Mucosa of gallbladder (tissue), 1 donor: ENCODE results near the gene SLX9. TPM values are rescaled to one million over a fixed set of nuclear protein-coding genes. Genes with fewer than 3 reads are reported as not detected.

Experiments used
- DNase-seq: peaks from one replicate; pipeline ENCODE4 v3.0.0-alpha.2; 2020; ENCODE audit warnings: low spot score
- total RNA-seq: library from RNA; stranded (reverse); gene quantifications from one replicate; pipeline ENCODE4 v1.2.1, GENCODE V29; 2021
- donor health status: DM: no; HTN: no; CAD: no.

SLX9 gene
- total RNA-seq, 1 donor from 2014 or later, result 34.6 TPM

- no peak for DNase-seq
Measured at GRCh38 chr21:44929799-44930542, 9.9 kb upstream of the SLX9 start.

DNA sequence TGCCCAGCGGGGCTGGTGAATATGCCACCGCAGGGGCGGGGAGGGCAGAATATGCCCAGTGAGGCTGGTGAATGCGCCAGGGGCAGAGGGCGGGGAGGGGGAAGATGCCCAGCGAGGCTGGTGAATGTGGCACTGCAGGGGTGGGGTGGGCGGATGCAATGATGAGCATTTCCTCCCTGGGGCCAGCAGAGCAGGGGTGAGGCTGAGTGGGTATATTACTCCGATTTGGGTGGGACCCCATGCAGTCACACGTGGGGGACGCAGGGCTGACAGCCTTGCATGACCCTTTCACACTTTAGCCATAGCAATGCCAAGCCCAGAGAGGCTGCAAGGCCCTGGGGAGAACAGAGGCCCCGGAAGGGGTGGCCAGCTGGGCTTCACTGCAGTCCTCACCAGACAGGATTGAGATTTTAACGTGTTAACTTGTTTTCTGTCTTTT, 9.3 kb upstream of the SLX9 start:
- DNase-seq, result no peak

- DNase-seq, result no peak
Measured at GRCh38 chr21:44931137-44931500, 8.7 kb upstream of the SLX9 start.

GRCh38 chr21:44931501-44932407, 8.1 kb upstream of the SLX9 start:
- no peak for DNase-seq

DNA sequence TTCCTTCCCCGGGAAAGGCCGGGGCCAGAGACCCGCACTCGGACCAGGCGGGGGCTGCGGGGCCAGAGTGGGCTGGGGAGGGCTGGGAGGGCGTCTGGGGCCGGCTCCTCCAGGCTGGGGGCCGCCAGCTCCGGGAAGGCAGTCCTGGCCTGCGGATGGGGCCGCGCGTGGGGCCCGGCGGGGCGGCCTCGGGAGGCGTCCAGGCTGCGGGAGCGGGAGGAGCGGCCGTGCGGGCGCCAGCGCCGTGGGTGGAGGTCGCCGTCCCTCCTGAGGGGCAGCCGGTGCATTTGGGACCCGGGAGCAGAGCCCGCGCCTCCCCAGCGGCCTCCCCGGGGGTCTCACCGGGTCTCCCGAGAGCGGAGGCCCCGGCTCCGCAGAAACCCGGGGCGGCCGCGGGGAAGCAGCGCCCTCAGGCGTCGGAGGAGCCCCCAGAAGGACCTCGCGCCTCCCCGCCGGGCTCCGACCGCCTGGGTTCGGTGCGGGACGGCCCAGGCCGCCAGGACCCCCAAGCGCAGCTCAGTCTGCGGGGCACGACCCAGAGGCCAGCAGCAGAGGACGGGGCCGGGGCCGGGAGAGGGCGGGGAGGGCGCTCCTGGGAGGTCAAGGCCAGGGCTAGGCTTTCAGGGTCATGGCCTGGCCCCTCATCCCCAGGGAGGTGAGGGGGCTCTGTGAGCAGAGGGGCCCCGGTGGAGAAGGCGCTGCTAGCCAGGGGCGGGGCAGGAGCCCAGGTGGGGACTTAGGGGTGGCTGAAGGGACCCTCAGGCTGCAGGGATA, 7.2 kb upstream of the SLX9 start:
- no peak for DNase-seq

DNA sequence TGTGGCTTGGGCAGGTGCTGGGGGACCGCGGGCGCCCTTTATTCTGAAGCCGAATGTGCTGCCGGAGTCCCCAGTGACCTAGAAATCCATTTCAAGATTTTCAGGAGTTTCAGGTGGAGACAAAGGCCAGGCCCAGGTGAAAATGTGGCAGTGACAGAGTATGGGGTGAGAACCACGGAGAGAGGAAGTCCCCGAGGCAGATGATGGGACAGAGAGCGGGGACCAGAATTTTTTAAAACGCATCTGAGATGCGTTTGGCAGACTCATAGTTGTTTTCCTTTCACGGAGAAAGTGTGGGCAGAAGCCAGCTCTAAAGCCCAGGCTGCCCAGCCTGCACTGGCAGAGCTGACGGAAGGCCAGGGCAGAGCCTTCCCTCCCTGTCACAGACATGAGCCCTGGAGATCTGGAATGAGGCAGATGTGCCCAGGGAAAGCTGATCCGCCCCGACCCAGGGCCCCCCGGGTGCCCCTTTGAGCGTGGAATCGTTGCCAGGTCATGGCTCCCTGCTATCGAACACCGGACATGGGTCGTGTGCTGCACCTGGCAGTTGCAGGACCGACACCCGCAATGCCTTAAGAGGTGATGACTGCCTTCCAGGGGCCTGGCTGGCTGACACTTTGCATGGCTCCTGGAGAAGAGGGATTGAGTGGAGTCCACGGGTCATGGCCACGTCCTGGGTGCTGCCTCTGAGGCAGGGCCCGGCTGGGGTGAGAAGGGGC, 6.5 kb upstream of the SLX9 start:
- DNase-seq, result no peak

GRCh38 chr21:44933918-44934260, 5.9 kb upstream of the SLX9 start:
- DNase-seq, result no peak

DNA sequence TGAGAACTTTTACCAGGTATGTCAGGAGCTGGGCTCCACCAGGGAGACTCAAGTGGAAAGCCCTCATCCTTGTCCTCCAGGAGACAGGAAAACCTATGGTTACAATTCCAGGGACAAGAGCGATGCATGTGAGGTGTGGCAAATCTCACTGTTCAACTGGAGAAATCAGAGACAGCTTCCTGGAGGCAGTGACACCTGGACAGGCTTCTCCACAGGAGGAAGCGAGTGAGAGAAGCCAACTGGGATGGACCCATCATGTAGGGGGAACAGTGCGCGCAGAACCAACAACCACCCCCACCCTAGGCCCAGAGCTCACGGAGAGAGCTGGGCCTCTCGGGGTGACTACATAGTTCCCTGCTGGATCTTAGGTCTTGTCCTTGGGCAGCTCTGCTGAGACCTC, 5.6 kb upstream of the SLX9 start:
- no peak for DNase-seq

DNA sequence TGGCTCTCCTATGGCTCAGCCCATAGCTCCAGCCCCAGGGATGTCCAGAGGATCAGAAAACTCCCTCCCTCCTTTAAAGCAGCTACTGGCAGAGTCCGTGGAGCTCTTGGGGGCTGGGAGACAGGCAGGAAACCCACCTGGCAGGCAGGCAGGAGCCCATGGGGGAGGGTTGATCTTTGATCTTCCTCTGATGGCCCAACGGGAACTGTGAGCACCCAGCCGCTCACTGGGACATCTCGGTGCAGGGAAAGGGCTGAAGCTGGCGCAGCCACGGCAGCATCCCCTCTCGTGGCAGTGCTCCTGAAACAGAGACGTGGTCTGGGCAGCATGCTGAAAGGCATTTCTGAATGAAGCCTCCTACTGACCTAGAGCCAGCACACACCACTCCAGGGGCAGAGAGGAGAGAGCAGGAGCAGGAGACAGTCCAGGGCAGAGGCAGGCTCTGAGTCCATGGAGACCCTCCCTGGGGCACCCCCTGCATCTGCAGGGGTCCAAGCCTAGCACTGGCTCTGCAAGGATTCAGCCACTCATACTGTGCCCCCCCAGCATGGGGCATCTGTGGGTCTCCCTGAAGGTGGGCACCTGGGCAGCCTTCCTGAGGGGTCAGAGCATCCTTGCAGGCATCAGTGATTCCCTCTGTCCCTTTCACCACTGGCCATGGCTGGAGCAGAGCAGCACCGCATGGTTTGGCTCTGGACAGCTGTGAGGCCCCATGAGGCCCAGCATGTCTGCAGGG, 4.9 kb upstream of the SLX9 start:
- DNase-seq, result no peak

DNA sequence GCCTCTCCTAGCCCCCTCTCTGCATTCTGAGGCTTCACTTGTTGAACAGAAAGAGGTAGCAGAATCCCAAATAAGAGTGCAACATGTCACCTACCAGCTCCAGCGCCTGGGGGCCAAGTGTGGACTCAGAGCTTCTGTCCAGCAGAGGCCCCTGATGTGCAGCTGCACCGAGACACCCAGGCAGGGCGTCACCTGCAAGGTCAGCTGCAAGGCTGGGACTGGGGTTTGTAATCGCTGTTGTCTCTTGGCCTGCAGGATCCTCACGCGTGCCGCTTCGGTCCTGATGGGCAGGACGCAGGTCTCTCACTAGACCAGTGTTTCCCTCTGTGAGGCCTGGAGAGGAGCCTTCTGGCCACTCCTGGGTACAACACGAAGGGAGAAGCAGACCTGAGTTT, 4.3 kb upstream of the SLX9 start:
- no peak for DNase-seq

DNA sequence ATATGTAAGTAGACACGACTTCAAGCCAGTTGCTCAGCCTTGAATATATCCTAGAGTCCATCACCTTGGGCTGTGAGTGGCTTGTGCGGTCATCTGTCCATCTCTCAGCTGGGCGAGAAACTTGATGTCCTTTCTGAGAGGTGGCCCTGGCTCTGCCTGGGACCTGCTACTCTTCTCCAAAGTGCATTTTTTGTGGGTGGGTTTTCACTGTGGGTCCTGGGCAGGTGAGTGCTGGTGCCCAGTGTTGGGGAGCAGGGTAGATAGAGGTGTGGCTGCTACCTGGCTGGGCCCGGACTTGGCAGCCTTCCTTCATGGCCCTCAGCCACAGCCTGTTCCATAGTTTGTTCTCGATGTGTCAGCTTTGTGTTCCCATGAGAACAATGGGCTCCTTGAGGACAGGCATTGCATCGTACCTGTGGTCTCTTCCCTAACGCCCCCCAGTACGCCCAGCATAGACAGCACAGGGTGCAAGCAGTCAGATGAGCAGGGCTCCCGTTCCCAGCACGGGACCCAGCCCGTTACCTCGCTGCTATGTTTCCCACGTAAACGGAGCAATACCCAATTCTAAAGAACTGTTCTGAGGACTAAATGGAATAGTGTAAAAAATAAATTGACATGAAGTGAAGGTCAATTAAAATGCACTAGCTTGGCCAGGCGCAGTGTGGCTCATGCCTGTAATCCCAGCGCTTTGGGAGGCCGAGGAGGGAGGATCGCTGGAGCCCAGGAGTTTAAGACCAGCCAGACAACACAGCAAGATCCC, 877 bp upstream of the SLX9 start:
- no peak for DNase-seq

DNA sequence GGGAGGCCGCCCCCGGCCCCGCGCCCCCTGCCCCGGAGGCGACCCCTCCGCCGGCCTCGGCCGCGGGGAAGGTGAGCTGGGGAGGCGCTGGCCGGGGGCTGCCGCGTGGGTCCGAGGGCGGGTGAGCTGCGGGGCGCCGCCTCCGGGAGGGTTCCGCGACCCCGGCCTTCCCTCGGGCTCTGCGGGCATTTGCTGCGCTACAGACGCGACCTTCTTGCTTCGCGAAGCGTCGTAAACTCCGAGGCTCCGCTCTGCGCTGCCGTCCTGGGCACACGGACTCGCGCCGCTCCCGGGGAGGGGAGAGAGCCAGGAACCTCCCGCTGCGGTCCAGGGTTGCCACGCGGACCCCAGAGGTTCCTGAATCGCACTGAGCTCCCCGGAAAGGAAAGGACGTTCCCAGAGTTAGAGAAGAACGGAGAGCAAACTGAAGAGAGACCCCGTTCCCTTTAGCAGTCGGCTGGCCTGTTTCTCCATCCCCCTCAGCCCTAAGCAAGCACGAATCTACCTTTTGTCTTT, 345 bp downstream of the SLX9 start:
- no peak for DNase-seq

GRCh38 chr21:44941567-44941966, 1.7 kb downstream of the SLX9 start:
- DNase-seq, result no peak

- DNase-seq, result no peak
Measured at GRCh38 chr21:44942566-44942965, 2.7 kb downstream of the SLX9 start.

DNA sequence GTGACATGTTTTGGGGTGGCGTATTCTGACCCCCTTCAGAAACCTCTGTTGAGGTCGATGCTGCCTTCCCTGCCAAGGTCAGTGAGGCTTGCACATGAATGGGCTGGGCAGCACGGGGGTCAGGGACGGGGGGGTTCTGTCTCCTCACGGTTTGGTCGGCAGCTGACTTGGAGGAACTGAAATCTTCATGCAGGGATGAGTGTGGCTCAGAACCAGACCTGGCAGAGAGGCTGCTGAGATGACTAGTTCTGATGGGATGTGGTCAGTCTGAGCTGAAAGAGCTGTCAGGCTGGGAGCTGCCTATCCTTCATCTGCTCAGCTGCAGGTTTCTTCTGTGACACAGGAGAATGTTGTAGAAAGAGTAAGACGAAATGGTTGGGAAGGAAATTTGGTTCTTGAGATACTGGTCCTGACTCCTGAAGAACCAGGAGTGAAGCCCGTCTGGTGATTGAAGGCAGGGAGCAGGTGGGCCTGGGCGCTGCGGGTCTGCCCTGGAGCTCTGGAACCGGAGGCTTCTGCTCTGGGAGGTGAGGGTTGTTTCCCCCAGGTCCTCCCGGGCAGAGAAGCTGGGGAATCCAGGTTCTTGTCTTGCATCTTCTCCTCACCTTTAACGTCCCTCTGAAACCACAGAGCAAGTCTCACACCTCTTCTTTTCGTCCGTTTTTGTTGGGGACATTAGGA, 3.3 kb downstream of the SLX9 start:
- DNase-seq, result no peak

- DNase-seq, result no peak
Measured at GRCh38 chr21:44943686-44944550, 4.1 kb downstream of the SLX9 start.

- DNase-seq, result no peak
Measured at GRCh38 chr21:44944596-44944995, 4.8 kb downstream of the SLX9 start.

DNA sequence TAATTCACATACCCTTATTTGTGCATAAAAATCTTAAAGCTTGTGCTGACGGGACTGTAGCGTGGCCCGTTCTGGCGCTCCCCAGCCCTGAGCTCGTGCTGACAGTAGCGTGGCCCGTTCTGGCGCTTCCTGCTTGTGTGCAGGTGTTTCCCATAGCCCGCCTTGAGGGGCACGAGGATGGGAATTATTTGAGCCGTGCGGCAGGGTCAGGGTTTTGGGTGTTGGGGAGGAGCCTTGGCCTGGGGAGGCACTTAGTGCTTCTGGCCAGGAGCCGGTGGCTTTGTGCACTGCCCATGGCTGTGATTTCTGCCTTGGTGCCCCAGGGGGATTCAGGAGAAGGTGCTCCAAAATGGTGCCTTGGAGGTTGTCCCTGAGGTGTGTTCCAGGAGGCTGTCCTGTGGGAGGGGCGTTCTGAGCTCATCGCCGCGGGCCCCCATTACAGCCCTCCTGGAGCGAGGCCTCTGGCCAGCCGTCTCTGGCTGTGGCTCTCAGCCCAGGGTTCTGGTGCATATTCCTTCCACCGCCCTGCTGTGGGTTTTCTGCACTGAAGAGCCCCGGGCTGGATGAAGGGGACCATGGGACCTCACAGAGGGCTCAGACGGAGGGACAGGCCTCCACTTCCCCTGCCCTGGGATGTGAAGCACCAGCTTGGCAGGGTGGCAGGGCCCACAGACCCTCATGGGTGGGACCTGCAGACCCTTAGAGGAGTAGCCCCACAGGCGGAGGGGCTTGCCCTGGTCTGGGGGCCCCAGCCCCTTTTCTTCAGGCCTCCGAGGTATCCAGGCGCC, 6.6 kb downstream of the SLX9 start:
- no peak for DNase-seq
